Stimulated activated CD4-positive, alpha-beta T cell treated with anti-CD3 and anti-CD28 coated beads, TNF-alpha, amount 100 ng/mL, for 4 hours (primary cell): ENCODE data around the gene CHMP5.

ENCODE experiments used
- DNase-seq, 3 experiments: peaks; one replicate each; pipeline ENCODE4 v3.0.0-alpha.2; 2020; ENCODE audit warnings: low read depth in 3 of 3

Gene CHMP5

GRCh38 chr9:33318225-33318624, 53.4 kb downstream of the CHMP5 start:
- no peak for DNase-seq

GRCh38 chr9:33318781-33319180, 53.9 kb downstream of the CHMP5 start:
- DNase-seq, result no peak

DNA sequence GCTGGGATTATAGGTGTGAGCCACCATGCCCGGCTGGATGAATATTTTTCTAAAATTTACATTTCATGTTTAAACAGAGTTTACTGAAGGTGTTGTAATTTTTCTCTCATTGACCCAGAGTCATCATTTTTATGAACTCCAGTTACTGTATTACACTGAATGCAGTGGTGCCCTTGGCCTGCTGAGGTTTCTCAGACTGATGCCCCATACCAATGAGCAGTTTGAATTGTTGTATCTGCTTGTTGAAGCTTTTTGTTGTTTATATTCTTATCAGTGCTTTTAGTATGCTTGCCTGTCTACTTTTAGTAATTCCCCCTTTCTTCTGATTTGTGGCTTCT, 55.4 kb downstream of the CHMP5 start:
- DNase-seq, result no peak

GRCh38 chr9:33320568-33321261, 55.9 kb downstream of the CHMP5 start:
- no peak for DNase-seq

DNA sequence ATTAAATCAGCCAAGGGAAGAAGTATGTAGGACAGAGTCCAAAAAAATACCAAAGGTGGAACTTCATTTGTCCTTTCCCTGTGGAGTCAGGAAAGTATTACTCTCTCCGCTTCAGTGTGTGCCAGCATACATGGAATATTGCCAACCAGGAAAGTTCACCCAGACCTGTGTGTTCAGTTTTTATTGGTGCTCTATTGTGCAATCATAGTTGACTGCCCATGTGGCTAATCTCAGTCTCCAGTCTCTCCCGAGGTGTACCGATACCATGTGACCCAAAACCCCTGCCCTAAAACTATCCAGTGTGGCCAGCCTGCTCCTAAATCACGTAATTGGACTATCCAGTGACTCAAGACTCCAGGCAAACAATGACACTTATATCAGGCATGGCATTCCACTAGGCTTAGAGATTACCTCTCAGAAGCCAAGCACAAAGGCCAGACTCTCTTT, 64.3 kb downstream of the CHMP5 start:
- no peak for DNase-seq

GRCh38 chr9:33329979-33330378, 65.1 kb downstream of the CHMP5 start:
- no peak for DNase-seq

DNA sequence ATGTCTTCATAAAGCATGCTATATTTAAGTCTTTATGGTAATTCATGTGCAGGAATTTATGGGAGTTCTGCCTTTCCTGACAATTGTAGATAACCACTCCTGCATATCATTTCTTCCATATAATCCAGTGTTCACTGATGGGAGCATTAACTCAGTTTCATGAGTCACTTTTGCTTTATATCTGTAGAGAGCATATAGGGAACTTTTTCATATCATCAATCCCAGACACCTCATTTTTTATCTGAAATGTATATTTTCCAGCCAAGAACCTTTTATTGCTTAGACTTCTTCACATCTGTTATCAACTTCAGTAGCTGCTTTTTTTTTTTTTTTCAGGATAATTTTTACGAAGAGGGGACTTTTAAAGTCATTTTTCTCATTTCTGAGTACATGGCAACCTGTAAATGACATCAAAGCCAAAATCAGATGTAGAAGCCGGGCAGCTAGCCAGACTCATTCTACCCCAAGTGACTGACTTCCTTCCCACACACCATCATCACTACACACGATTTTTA, 66.6 kb downstream of the CHMP5 start:
- no peak for DNase-seq
